ENCODE measurements around the gene GLMN.

Gene GLMN

GRCh38 chr1:92230736-92231135, 68.1 kb downstream of the GLMN start:
- H3K9me3 ChIP-seq (ENCODE audit: control insufficient read depth, low read length), result no peaks in the 10 kb centered on the region
- no peak overlapping the region for H3K9ac ChIP-seq (ENCODE audit: low read length)
- H3K36me3 ChIP-seq (ENCODE audit: control insufficient read depth, insufficient read depth, low read length, severe bottlenecking), result no peaks in the 10 kb centered on the region
- H3K4me1 ChIP-seq (ENCODE audit: control insufficient read depth, insufficient read depth, low read length), result no peaks in the 10 kb centered on the region
- no peaks in the 10 kb centered on the region for H3K27me3 ChIP-seq (replicated peaks; ENCODE audit: control insufficient read depth, insufficient read depth, low read length)
- no peak for DNase-seq (ENCODE audit: low read depth)
- H3K4me3 ChIP-seq (ENCODE audit: low read length), result no peak overlapping the region

GRCh38 chr1:92228401-92228800, 70.4 kb downstream of the GLMN start:
- Histone ChIP-seq H3K27me3 (replicated peaks; ENCODE audit: control insufficient read depth, insufficient read depth, low read length) (no peaks in the 10 kb centered on the region), H3K4me3 (ENCODE audit: low read length) (no peak overlapping the region), H3K9me3 (ENCODE audit: control insufficient read depth, low read length) (no peaks in the 10 kb centered on the region), H3K9ac (ENCODE audit: low read length) (no peak overlapping the region), H3K4me1 (ENCODE audit: control insufficient read depth, insufficient read depth, low read length) (no peaks in the 10 kb centered on the region), H3K36me3 (ENCODE audit: control insufficient read depth, insufficient read depth, low read length, severe bottlenecking) (no peaks in the 10 kb centered on the region)
- no peak for DNase-seq (ENCODE audit: low read depth)

GRCh38 chr1:92219028-92219427, 79.8 kb downstream of the GLMN start:
- H3K9me3 ChIP-seq (ENCODE audit: control insufficient read depth, low read length), result no peaks in the 10 kb centered on the region
- no peak overlapping the region for H3K9ac ChIP-seq (ENCODE audit: low read length)
- no peak overlapping the region for H3K4me3 ChIP-seq (ENCODE audit: low read length)
- no peaks in the 10 kb centered on the region for H3K36me3 ChIP-seq (ENCODE audit: control insufficient read depth, insufficient read depth, low read length, severe bottlenecking)
- H3K27me3 ChIP-seq (replicated peaks; ENCODE audit: control insufficient read depth, insufficient read depth, low read length), result no peaks in the 10 kb centered on the region
- no peaks in the 10 kb centered on the region for H3K4me1 ChIP-seq (ENCODE audit: control insufficient read depth, insufficient read depth, low read length)
- DNase-seq (ENCODE audit: low read depth), result no peak

- Histone ChIP-seq H3K4me1 (ENCODE audit: control insufficient read depth, insufficient read depth, low read length) (no peaks in the 10 kb centered on the region), H3K9ac (ENCODE audit: low read length) (no peak overlapping the region), H3K4me3 (ENCODE audit: low read length) (no peak overlapping the region), H3K27me3 (replicated peaks; ENCODE audit: control insufficient read depth, insufficient read depth, low read length) (no peaks in the 10 kb centered on the region), H3K9me3 (ENCODE audit: control insufficient read depth, low read length) (no peaks in the 10 kb centered on the region), H3K36me3 (ENCODE audit: control insufficient read depth, insufficient read depth, low read length, severe bottlenecking) (no peaks in the 10 kb centered on the region)
- no peak for DNase-seq (ENCODE audit: low read depth)
These were observed 80.2 kb downstream of the GLMN start for GRCh38 chr1:92218559-92218958.

GRCh38 chr1:92217721-92218120, 81.1 kb downstream of the GLMN start, which contains the start of gene C1orf146:
TSS of gene C1orf146 (plus strand) at chr1:92217915. CDS start at chr1:92231421, 13,506 bp downstream.
- Histone ChIP-seq H3K4me1 (ENCODE audit: control insufficient read depth, insufficient read depth, low read length) (no peaks in the 10 kb centered on the region), H3K36me3 (ENCODE audit: control insufficient read depth, insufficient read depth, low read length, severe bottlenecking) (no peaks in the 10 kb centered on the region), H3K9ac (ENCODE audit: low read length) (no peak within 1 kb of the TSS), H3K9me3 (ENCODE audit: control insufficient read depth, low read length) (no peaks in the 10 kb centered on the region), H3K27me3 (replicated peaks; ENCODE audit: control insufficient read depth, insufficient read depth, low read length) (no peaks in the 10 kb centered on the region), H3K4me3 (ENCODE audit: low read length) (no peak within 1 kb of the TSS)
- no peak for DNase-seq (ENCODE audit: low read depth)

- Histone ChIP-seq H3K4me1 (ENCODE audit: control insufficient read depth, insufficient read depth, low read length) (peaks cover 6% of the 10 kb centered on the region), H3K27me3 (replicated peaks; ENCODE audit: control insufficient read depth, insufficient read depth, low read length) (no peaks in the 10 kb centered on the region), H3K9me3 (ENCODE audit: control insufficient read depth, low read length) (peaks cover 9% of the 10 kb centered on the region), H3K9ac (ENCODE audit: low read length) (no peak overlapping the region), H3K36me3 (ENCODE audit: control insufficient read depth, insufficient read depth, low read length, severe bottlenecking) (no peaks in the 10 kb centered on the region), H3K4me3 (ENCODE audit: low read length) (no peak overlapping the region)
- DNase-seq (ENCODE audit: low read depth), result peak; percentile 79
These were observed 87.6 kb downstream of the GLMN start for GRCh38 chr1:92211166-92211565.

GRCh38 chr1:92210701-92211100, 88.1 kb downstream of the GLMN start:
- H3K36me3 ChIP-seq (ENCODE audit: control insufficient read depth, insufficient read depth, low read length, severe bottlenecking), result no peaks in the 10 kb centered on the region
- H3K27me3 ChIP-seq (replicated peaks; ENCODE audit: control insufficient read depth, insufficient read depth, low read length), result no peaks in the 10 kb centered on the region
- H3K9ac ChIP-seq (ENCODE audit: low read length), result no peak overlapping the region
- no peak overlapping the region for H3K4me3 ChIP-seq (ENCODE audit: low read length)
- H3K9me3 ChIP-seq (ENCODE audit: control insufficient read depth, low read length), result peaks cover 13% of the 10 kb centered on the region
- DNase-seq (ENCODE audit: low read depth), result peak; percentile 18
- H3K4me1 ChIP-seq (ENCODE audit: control insufficient read depth, insufficient read depth, low read length), result peaks cover 6% of the 10 kb centered on the region

- Histone ChIP-seq H3K4me3 (ENCODE audit: low read length) (no peak overlapping the region), H3K36me3 (ENCODE audit: control insufficient read depth, insufficient read depth, low read length, severe bottlenecking) (no peaks in the 10 kb centered on the region), H3K9ac (ENCODE audit: low read length) (no peak overlapping the region), H3K27me3 (replicated peaks; ENCODE audit: control insufficient read depth, insufficient read depth, low read length) (no peaks in the 10 kb centered on the region), H3K9me3 (ENCODE audit: control insufficient read depth, low read length) (peaks cover 13% of the 10 kb centered on the region), H3K4me1 (ENCODE audit: control insufficient read depth, insufficient read depth, low read length) (no peaks in the 10 kb centered on the region)
- DNase-seq (ENCODE audit: low read depth), result no peak
These were observed 95.7 kb downstream of the GLMN start for GRCh38 chr1:92203105-92203504.

GRCh38 chr1:92201973-92202372, 96.8 kb downstream of the GLMN start:
- Histone ChIP-seq H3K4me1 (ENCODE audit: control insufficient read depth, insufficient read depth, low read length) (no peaks in the 10 kb centered on the region), H3K9me3 (ENCODE audit: control insufficient read depth, low read length) (peaks cover 10% of the 10 kb centered on the region), H3K36me3 (ENCODE audit: control insufficient read depth, insufficient read depth, low read length, severe bottlenecking) (no peaks in the 10 kb centered on the region), H3K4me3 (ENCODE audit: low read length) (no peak overlapping the region), H3K9ac (ENCODE audit: low read length) (no peak overlapping the region), H3K27me3 (replicated peaks; ENCODE audit: control insufficient read depth, insufficient read depth, low read length) (no peaks in the 10 kb centered on the region)
- no peak for DNase-seq (ENCODE audit: low read depth)
